GM19455 (cell line): ENCODE results near the gene PDE11A.

Source experiments
- ATAC-seq: cut with Tn5 transposase; IDR thresholded peaks from one replicate; pipeline ENCODE4 v1.9.1; 2021; ENCODE audit not compliant: unreplicated experiment

The PDE11A gene

GRCh38 chr2:177604271-177605065, 468.1 kb downstream of the PDE11A start:
- no peak for ATAC-seq

- no peak for ATAC-seq
Observed at GRCh38 chr2:177603768-177604167, 468.8 kb downstream of the PDE11A start.

- no peak for ATAC-seq
Observed at GRCh38 chr2:177603181-177603580, 469.4 kb downstream of the PDE11A start.

- no peak for ATAC-seq
Observed at GRCh38 chr2:177602611-177603164, 469.9 kb downstream of the PDE11A start.

GRCh38 chr2:177600917-177601316, 471.7 kb downstream of the PDE11A start:
- ATAC-seq, result no peak

GRCh38 chr2:177599956-177600355, 472.6 kb downstream of the PDE11A start:
- no peak for ATAC-seq

- ATAC-seq, result no peak
Observed at GRCh38 chr2:177599139-177599688, 473.4 kb downstream of the PDE11A start.

GRCh38 chr2:177598326-177599138, 474.0 kb downstream of the PDE11A start:
- no peak for ATAC-seq

GRCh38 chr2:177597759-177598158, 474.8 kb downstream of the PDE11A start:
- ATAC-seq, result no peak

GRCh38 chr2:177596866-177597265, 475.7 kb downstream of the PDE11A start:
- ATAC-seq, result no peak

GRCh38 chr2:177595126-177595845, 477.3 kb downstream of the PDE11A start:
- no peak for ATAC-seq

GRCh38 chr2:177593402-177593801, 479.2 kb downstream of the PDE11A start:
- ATAC-seq, result no peak

GRCh38 chr2:177592945-177593344, 479.6 kb downstream of the PDE11A start:
- no peak for ATAC-seq

- ATAC-seq, result no peak
Observed at GRCh38 chr2:177592397-177592796, 480.2 kb downstream of the PDE11A start.

GRCh38 chr2:177589186-177589585, 483.4 kb downstream of the PDE11A start:
- no peak for ATAC-seq

- no peak for ATAC-seq
Observed at GRCh38 chr2:177588671-177589070, 483.9 kb downstream of the PDE11A start.

GRCh38 chr2:177587371-177587770, 485.2 kb downstream of the PDE11A start:
- ATAC-seq, result no peak

- ATAC-seq, result no peak
Observed at GRCh38 chr2:177586154-177586553, 486.4 kb downstream of the PDE11A start.

- ATAC-seq, result no peak
Observed at GRCh38 chr2:177585234-177585863, 487.2 kb downstream of the PDE11A start.

- ATAC-seq, result no peak
Observed at GRCh38 chr2:177584030-177584692, 488.4 kb downstream of the PDE11A start.
